Kidney tubule cell (primary cell): Measurements from ENCODE around the gene TMEM150A.
"Not testable (repeated sequence)": the region's sequence is repeated elsewhere in the genome, so short reads cannot be mapped to it uniquely, and the experiment has no call there.

Source experiments
- DNase-seq: peaks from one replicate; pipeline ENCODE4 v3.0.0-alpha.2; 2018; ENCODE audit warnings: low spot score

The TMEM150A gene, protein sequence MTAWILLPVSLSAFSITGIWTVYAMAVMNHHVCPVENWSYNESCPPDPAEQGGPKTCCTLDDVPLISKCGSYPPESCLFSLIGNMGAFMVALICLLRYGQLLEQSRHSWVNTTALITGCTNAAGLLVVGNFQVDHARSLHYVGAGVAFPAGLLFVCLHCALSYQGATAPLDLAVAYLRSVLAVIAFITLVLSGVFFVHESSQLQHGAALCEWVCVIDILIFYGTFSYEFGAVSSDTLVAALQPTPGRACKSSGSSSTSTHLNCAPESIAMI

GRCh38 chr2:85602476-85603234, at the start of gene TMEM150A:
TMEM150A (minus strand) TSS chr2:85602698; CDS start chr2:85601948, 750 bp downstream.
- peak; percentile 93 for DNase-seq

GRCh38 chr2:85652056-85652455, 49.6 kb upstream of the TMEM150A start:
- DNase-seq = no peak

DNA sequence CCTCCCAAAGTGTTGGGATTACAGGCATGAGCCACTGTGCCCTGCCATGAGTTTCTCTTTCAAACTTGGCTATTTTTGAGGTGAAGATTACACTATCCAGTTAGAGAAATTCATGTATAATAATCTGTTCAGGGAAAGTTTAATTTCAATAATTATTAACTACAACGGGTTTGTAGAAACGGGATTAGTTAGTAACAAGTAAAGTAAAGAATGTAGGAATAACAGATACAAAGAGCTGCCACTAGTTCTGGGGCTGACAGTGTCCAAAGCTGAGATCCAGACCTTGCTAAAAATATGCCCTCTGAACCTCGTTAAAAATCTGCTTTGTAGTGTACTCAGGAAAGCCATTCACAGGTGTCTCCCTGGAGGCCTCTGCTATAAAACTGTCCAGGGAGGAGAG, 48.6 kb upstream of the TMEM150A start:
- DNase-seq = peak; percentile 16

DNA sequence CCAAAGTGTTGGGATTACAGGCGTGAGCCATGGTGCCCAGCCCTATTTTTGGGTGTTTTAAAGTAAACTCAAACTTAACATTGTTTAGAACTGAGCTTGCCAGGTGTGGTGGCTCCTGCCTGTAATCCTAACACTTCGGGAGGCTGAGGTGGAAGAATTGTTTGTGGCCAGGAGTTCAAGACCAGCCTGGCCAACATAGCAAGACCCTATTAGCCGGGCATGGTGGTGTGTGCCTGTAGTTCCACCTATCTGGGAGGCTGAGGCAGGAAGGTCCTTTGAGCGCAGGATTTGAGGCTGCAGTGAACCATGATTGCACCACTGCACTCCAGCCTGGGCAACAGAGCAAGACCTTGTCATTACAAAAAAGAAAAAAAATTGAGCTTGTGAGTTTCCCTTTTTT, 48.0 kb upstream of the TMEM150A start:
- no peak for DNase-seq

- DNase-seq = no peak
These were observed 47.0 kb upstream of the TMEM150A start for GRCh38 chr2:85649201-85650190.

DNA sequence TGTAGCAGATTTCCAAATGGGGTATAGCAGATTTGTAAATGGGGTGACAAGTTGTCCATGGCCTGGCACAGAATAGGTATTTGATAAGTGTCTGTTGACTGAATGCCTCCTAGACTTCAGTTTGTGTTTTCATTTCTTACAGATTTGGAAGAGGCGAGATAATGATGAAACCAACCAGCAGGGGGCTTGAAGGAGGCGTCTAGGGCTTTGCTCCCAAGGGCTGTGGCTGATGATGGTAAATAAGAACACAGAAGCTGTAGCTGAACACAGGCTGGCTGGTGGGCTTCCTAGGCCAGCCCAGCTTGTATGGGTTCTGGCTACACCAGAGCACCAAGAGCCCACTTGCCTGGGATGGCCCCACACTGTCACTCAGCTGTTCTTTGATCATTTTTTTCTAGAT, 46.1 kb upstream of the TMEM150A start:
- peak; percentile 32 for DNase-seq

GRCh38 chr2:85647823-85648526, 45.5 kb upstream of the TMEM150A start:
- DNase-seq = no peak

DNA sequence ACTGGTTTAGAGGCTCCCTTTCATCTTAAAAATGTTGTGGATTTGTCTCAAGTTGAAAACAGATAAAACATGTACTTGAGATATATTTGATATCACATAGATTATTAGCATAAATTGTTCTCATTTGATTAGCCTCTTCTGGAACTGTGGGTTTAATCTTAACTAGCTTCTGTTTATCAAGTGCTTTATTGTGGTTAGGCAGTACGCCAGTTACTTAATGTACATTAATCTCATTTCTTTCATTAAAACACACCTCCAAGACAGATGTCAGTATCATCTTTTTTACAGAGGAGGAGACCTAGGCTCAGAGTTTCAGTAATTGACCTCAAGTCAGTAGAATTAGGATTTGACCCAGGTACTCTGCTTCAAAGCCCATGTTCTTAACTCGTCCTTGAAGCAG, 43.7 kb upstream of the TMEM150A start:
- no peak for DNase-seq

- no peak for DNase-seq
These were observed 42.4 kb upstream of the TMEM150A start for GRCh38 chr2:85644909-85645308.

GRCh38 chr2:85642725-85643124, 40.2 kb upstream of the TMEM150A start:
- no peak for DNase-seq

DNA sequence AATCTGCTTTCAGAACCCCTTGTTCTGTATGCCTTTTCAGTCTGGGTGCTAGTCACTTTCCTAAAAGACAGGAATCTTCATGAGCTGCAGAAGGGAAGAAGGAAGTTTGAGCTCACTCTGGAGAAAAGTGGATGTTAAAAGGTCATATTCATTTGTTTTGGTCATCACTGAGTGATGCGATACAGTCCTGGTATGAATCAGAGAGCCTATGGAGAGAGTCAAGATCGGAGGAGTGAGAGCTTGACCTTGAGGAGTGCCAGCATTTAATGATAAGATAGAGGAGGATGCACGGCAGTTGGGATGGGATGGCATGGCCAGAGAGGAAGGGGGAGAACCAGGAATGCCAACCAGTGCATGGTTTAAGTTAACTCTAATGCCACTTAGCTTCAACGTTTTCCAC, 33.1 kb upstream of the TMEM150A start:
- no peak for DNase-seq

DNA sequence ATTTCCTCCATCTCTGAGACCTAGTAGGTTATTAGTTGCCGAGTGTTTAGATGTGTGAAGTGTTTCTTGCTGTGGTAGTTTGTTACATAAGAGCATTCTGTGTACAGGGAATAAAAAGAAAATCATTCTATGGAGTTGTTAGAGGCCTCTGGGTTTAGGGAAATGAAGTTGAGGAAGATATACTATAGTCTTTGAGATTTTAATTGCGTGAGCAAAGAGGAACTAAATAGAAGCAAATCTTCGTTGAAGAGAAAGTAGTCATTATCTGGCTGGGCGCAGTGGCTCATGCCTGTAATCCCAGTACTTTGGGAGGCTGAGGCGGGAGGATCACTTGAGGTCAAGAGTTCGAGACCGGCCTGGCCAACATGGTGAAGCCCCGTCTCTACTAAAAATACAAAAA, 32.5 kb upstream of the TMEM150A start:
- no peak for DNase-seq

- DNase-seq = no peak
These were observed 28.8 kb upstream of the TMEM150A start for GRCh38 chr2:85631316-85631715.

- DNase-seq = no peak
These were observed 26.2 kb upstream of the TMEM150A start for GRCh38 chr2:85628658-85629057.

DNA sequence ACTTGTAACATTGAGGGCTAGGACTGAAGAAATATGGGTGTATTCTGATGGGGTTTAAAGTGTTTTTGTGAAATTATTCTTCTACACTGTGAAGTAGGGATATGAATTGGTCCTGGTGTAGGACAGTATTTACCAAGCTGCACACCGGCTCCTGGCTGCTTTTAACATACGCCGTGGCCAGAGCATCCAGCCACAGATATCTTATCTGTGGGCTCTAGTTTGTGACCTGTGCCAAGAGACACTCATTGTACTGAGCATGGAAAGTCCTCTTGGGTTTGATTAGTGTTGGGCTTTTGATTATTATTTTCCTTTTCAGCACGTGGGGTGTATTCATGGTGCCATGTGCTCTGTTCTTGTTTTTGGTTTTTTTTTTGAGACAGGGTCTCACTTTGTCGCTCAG, 21.5 kb upstream of the TMEM150A start:
- no peak for DNase-seq

DNA sequence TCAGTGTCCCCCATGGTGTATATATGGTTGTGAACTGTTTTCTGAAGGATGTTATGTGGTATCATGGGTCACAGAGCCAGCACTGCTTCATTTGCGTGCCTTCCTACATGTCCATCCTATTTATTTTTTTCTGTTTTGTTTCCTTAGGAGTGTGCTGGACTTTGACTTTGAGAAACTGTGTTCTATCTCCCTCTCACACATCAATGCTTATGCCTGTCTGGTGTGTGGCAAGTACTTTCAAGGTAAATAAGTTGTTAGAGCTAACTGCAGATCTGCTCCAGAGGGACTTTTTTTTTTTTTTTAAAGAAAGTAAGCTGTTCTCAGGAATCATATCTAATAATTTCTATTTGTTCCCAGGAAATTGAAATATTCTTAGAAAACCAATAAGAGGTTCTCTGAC, 18.8 kb upstream of the TMEM150A start:
- no peak for DNase-seq

- DNase-seq = no peak
These were observed 17.1 kb upstream of the TMEM150A start for GRCh38 chr2:85619617-85620016.

DNA sequence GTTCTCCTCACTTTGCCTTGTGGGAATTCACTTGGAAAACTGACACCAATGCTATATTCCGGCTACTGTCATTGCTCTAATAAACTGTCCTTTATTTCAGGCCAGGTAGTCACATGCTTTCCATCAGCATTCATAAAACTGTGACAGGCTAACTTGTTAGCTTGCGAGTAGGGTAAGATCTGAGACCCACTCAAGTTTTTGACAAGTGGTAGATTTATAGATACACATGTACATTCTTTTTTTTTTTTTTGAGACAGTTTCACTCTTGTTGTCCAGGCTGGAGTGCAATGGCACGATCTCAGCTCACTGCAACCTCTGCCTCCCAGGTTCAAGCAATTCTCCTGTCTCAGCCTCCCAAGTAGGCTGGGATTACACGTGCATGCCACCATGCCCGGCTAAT, 15.2 kb upstream of the TMEM150A start:
- not testable (repeated sequence) for DNase-seq

DNA sequence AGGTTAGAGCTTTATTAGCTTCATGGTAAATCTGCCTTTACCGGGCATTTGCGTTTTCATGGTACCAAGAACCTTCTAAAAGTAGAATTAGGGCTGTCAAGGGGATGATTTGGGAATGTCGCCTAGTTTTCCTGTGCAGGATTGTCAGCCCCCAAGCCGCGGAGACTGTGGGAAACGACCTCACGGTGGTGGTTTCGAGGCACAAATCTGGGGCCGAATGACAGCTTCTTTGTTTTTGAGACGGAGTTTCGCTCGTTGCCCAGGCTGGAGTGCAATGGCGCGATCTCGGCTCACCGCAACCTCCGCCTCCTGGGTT, 12.9 kb upstream of the TMEM150A start:
- DNase-seq = no peak

DNA sequence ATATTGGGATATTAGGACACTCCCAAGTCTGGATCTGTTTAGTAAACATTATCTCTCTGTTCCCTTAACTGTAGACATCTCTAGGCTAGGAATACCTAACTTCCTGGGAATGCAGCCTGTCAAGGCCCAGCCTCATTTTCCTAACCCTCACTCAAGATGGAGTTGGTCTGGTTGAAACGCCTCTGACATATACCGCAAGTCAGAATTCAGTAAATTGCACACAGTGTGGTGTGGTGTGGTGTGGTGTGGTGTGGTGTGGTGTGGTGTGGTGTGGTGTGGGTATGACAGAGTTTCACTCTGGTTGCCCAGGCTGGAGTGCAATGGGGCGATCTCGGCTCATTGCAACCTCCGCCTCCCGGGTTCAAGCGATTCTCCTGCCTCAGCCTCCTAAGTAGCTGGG, 12.3 kb upstream of the TMEM150A start:
- not testable (repeated sequence) for DNase-seq

- no peak for DNase-seq
These were observed 11.4 kb upstream of the TMEM150A start for GRCh38 chr2:85613717-85614515.
